Measurements from ENCODE around the gene PCDH1.

GRCh38 chr5:141913560-141914198, 35.5 kb upstream of the PCDH1 start:
- TF ChIP-seq CTCF (conservative IDR thresholded peaks at IDR 0.05): no peak
- no peak for TF ChIP-seq ZFX (IDR thresholded peaks at IDR 0.05)

Data from C4-2B (cell line).